GM12878 (cell line): ENCODE data around the gene STX10. TPM values are rescaled to one million over a fixed set of nuclear protein-coding genes. Genes with fewer than 3 reads are reported as not detected.

Experiments used
- polyA plus RNA-seq, 11 experiments: library from polyadenylated mRNA; depleted of rRNA in 4 of 11; unstranded in 6 of 11; stranded (reverse) in 5 of 11; fragments of >200 nt; fragmentation: Nextera tagmentation in 4 of 11; fragmentation: Illumina TruSeq in 1 of 11; extraction: Ambion mirVana in 4 of 11; extraction: Trizol in 1 of 11; gene quantifications; 1 replicate in 1 of 11; 2 replicates in 10 of 11; pipeline versions ENCODE4 v1.2.1 to v1.2.3, GENCODE V29; 2011 to 2016; ENCODE audit warnings: inconsistent platforms in 2 of 11, missing spikeins in 2 of 11, low read depth in 1 of 11
- total RNA-seq, 4 experiments: library from RNA; depleted of rRNA in 3 of 4; stranded (reverse); fragments of >200 nt in 3 of 4; fragmentation: Illumina TruSeq in 1 of 4; extraction: Trizol in 1 of 4; gene quantifications; 2 replicates each; pipeline versions ENCODE4 v1.2.1 to v1.2.3, GENCODE V29; 2013 to 2021

The STX10 gene
- total and polyA plus RNA-seq, 10 of the 15 experiments (the other 5 are each of a cell fraction or from before 2014, with no cell fraction given), result 0.56 to 76.1 (median 47.6) TPM

Other genes starting within 250 kb of the STX10 start
Only the 7 nearest of the 11 such genes appear.
- gene GADD45GIP1, start 193.2 kb downstream of the STX10 start, total RNA-seq (2014; rRNA removed), result 37.6 and 56.4 TPM in 2 replicates
- gene GADD45GIP1, start 193.2 kb downstream of the STX10 start, total RNA-seq (2014; rRNA removed; fragmentation: Illumina TruSeq; extraction: Trizol), result 17.6 and 19.2 TPM in 2 replicates
- gene GADD45GIP1, start 193.2 kb downstream of the STX10 start, total RNA-seq (2021), result 35.0 and 35.4 TPM in 2 replicates
- gene GADD45GIP1, start 193.2 kb downstream of the STX10 start, polyA plus RNA-seq (2011; rRNA removed), result 17.7 and 25.3 TPM in 2 replicates
- gene GADD45GIP1, start 193.2 kb downstream of the STX10 start, polyA plus RNA-seq (2014; fragmentation: Illumina TruSeq; extraction: Trizol), result 1.00 and 6.4 TPM in 2 replicates
- 10 to 100 TPM in 1 of 2 experiments, 1 to 10 TPM in 1; 5.1 to 13.4 TPM for gene GADD45GIP1, start 193.2 kb downstream of the STX10 start, polyA plus RNA-seq (2014; fragmentation: Nextera tagmentation; extraction: Ambion mirVana)
- gene GADD45GIP1, start 193.2 kb downstream of the STX10 start, polyA plus RNA-seq (2014; rRNA removed), result 58.1 and 68.0 TPM in 2 replicates
- 100 to 1,000 TPM; 124 to 136 TPM for gene GADD45GIP1, start 193.2 kb downstream of the STX10 start, polyA plus RNA-seq (2016; fragmentation: Nextera tagmentation; extraction: Ambion mirVana)
- 0.06 TPM in 1 of 2 replicates, not detected in the other for gene DAND5, start 180.8 kb downstream of the STX10 start, total RNA-seq (2014; rRNA removed)
- not detected in 2 replicates for gene DAND5, start 180.8 kb downstream of the STX10 start, total RNA-seq (2014; rRNA removed; fragmentation: Illumina TruSeq; extraction: Trizol)
- gene DAND5, start 180.8 kb downstream of the STX10 start, total RNA-seq (2021), result 0.11 and 0.15 TPM in 2 replicates
- gene DAND5, start 180.8 kb downstream of the STX10 start, polyA plus RNA-seq (2011; rRNA removed), result 0.04 TPM in 1 of 2 replicates, not detected in the other
- gene DAND5, start 180.8 kb downstream of the STX10 start, polyA plus RNA-seq (2014; fragmentation: Illumina TruSeq; extraction: Trizol), result 0.10 TPM in 1 of 2 replicates, not detected in the other
- gene DAND5, start 180.8 kb downstream of the STX10 start, polyA plus RNA-seq (2014; fragmentation: Nextera tagmentation; extraction: Ambion mirVana), result under 1 TPM in 1 of 2 experiments, not detected in 1; 0.15 TPM
- 0.12 TPM in 1 of 2 replicates, not detected in the other for gene DAND5, start 180.8 kb downstream of the STX10 start, polyA plus RNA-seq (2014; rRNA removed)
- gene DAND5, start 180.8 kb downstream of the STX10 start, polyA plus RNA-seq (2016; fragmentation: Nextera tagmentation; extraction: Ambion mirVana), result under 1 TPM in 1 of 2 experiments, not detected in 1; 0.10 TPM
- 0.22 and 0.28 TPM in 2 replicates for gene NFIX, start 154.9 kb downstream of the STX10 start, total RNA-seq (2014; rRNA removed)
- 0.13 and 0.18 TPM in 2 replicates for gene NFIX, start 154.9 kb downstream of the STX10 start, total RNA-seq (2014; rRNA removed; fragmentation: Illumina TruSeq; extraction: Trizol)
- gene NFIX, start 154.9 kb downstream of the STX10 start, total RNA-seq (2021), result 2.2 and 2.9 TPM in 2 replicates
- 0.19 and 0.88 TPM in 2 replicates for gene NFIX, start 154.9 kb downstream of the STX10 start, polyA plus RNA-seq (2011; rRNA removed)
- gene NFIX, start 154.9 kb downstream of the STX10 start, polyA plus RNA-seq (2014; fragmentation: Illumina TruSeq; extraction: Trizol), result 0.22 and 0.28 TPM in 2 replicates
- gene NFIX, start 154.9 kb downstream of the STX10 start, polyA plus RNA-seq (2014; fragmentation: Nextera tagmentation; extraction: Ambion mirVana), result under 1 TPM; 0.02 TPM
- 0.32 and 0.94 TPM in 2 replicates for gene NFIX, start 154.9 kb downstream of the STX10 start, polyA plus RNA-seq (2014; rRNA removed)
- gene NFIX, start 154.9 kb downstream of the STX10 start, polyA plus RNA-seq (2016; fragmentation: Nextera tagmentation; extraction: Ambion mirVana), result under 1 TPM; 0.20 to 0.49 TPM
- gene LYL1, start 47.5 kb downstream of the STX10 start, total RNA-seq (2014; rRNA removed), result 29.3 and 34.8 TPM in 2 replicates
- 5.8 and 5.9 TPM in 2 replicates for gene LYL1, start 47.5 kb downstream of the STX10 start, total RNA-seq (2014; rRNA removed; fragmentation: Illumina TruSeq; extraction: Trizol)
- 27.4 and 30.0 TPM in 2 replicates for gene LYL1, start 47.5 kb downstream of the STX10 start, total RNA-seq (2021)
- gene LYL1, start 47.5 kb downstream of the STX10 start, polyA plus RNA-seq (2011; rRNA removed), result 0.56 and 0.62 TPM in 2 replicates
- 1.3 and 2.4 TPM in 2 replicates for gene LYL1, start 47.5 kb downstream of the STX10 start, polyA plus RNA-seq (2014; fragmentation: Illumina TruSeq; extraction: Trizol)
- under 1 TPM; 0.10 to 0.77 TPM for gene LYL1, start 47.5 kb downstream of the STX10 start, polyA plus RNA-seq (2014; fragmentation: Nextera tagmentation; extraction: Ambion mirVana)
- gene LYL1, start 47.5 kb downstream of the STX10 start, polyA plus RNA-seq (2014; rRNA removed), result 25.1 and 30.8 TPM in 2 replicates
- 1 to 10 TPM; 3.1 to 8.0 TPM for gene LYL1, start 47.5 kb downstream of the STX10 start, polyA plus RNA-seq (2016; fragmentation: Nextera tagmentation; extraction: Ambion mirVana)
- gene TRMT1, start 33.6 kb downstream of the STX10 start, total RNA-seq (2014; rRNA removed), result 33.7 and 37.0 TPM in 2 replicates
- gene TRMT1, start 33.6 kb downstream of the STX10 start, total RNA-seq (2014; rRNA removed; fragmentation: Illumina TruSeq; extraction: Trizol), result 16.1 and 18.8 TPM in 2 replicates
- 51.4 and 53.1 TPM in 2 replicates for gene TRMT1, start 33.6 kb downstream of the STX10 start, total RNA-seq (2021)
- gene TRMT1, start 33.6 kb downstream of the STX10 start, polyA plus RNA-seq (2011; rRNA removed), result 18.4 and 29.5 TPM in 2 replicates
- gene TRMT1, start 33.6 kb downstream of the STX10 start, polyA plus RNA-seq (2014; fragmentation: Illumina TruSeq; extraction: Trizol), result 11.3 and 32.5 TPM in 2 replicates
- 1 to 10 TPM; 3.4 to 4.5 TPM for gene TRMT1, start 33.6 kb downstream of the STX10 start, polyA plus RNA-seq (2014; fragmentation: Nextera tagmentation; extraction: Ambion mirVana)
- gene TRMT1, start 33.6 kb downstream of the STX10 start, polyA plus RNA-seq (2014; rRNA removed), result 64.7 and 68.8 TPM in 2 replicates
- 10 to 100 TPM; 52.6 to 56.3 TPM for gene TRMT1, start 33.6 kb downstream of the STX10 start, polyA plus RNA-seq (2016; fragmentation: Nextera tagmentation; extraction: Ambion mirVana)
- 53.0 and 68.5 TPM in 2 replicates for gene NACC1, start 32.1 kb downstream of the STX10 start, total RNA-seq (2014; rRNA removed)
- 16.2 and 19.6 TPM in 2 replicates for gene NACC1, start 32.1 kb downstream of the STX10 start, total RNA-seq (2014; rRNA removed; fragmentation: Illumina TruSeq; extraction: Trizol)
- gene NACC1, start 32.1 kb downstream of the STX10 start, total RNA-seq (2021), result 116 and 120 TPM in 2 replicates
- 9.4 and 32.3 TPM in 2 replicates for gene NACC1, start 32.1 kb downstream of the STX10 start, polyA plus RNA-seq (2011; rRNA removed)
- gene NACC1, start 32.1 kb downstream of the STX10 start, polyA plus RNA-seq (2014; fragmentation: Illumina TruSeq; extraction: Trizol), result 6.1 and 18.8 TPM in 2 replicates
- under 1 TPM; 0.18 to 0.27 TPM for gene NACC1, start 32.1 kb downstream of the STX10 start, polyA plus RNA-seq (2014; fragmentation: Nextera tagmentation; extraction: Ambion mirVana)
- 86.1 and 89.6 TPM in 2 replicates for gene NACC1, start 32.1 kb downstream of the STX10 start, polyA plus RNA-seq (2014; rRNA removed)
- gene NACC1, start 32.1 kb downstream of the STX10 start, polyA plus RNA-seq (2016; fragmentation: Nextera tagmentation; extraction: Ambion mirVana), result 1 to 10 TPM; 2.0 to 3.0 TPM
- 26.0 and 31.9 TPM in 2 replicates for gene IER2, start within 50 bp of the STX10 start, total RNA-seq (2014; rRNA removed)
- gene IER2, start within 50 bp of the STX10 start, total RNA-seq (2014; rRNA removed; fragmentation: Illumina TruSeq; extraction: Trizol), result 9.1 and 9.5 TPM in 2 replicates
- 94.5 and 97.2 TPM in 2 replicates for gene IER2, start within 50 bp of the STX10 start, total RNA-seq (2021)
- gene IER2, start within 50 bp of the STX10 start, polyA plus RNA-seq (2011; rRNA removed), result 11.2 and 17.9 TPM in 2 replicates
- gene IER2, start within 50 bp of the STX10 start, polyA plus RNA-seq (2014; fragmentation: Illumina TruSeq; extraction: Trizol), result 7.7 and 13.2 TPM in 2 replicates
- gene IER2, start within 50 bp of the STX10 start, polyA plus RNA-seq (2014; fragmentation: Nextera tagmentation; extraction: Ambion mirVana), result 1 to 10 TPM; 2.8 to 9.3 TPM
- 56.0 and 65.3 TPM in 2 replicates for gene IER2, start within 50 bp of the STX10 start, polyA plus RNA-seq (2014; rRNA removed)
- 10 to 100 TPM; 75.6 to 81.7 TPM for gene IER2, start within 50 bp of the STX10 start, polyA plus RNA-seq (2016; fragmentation: Nextera tagmentation; extraction: Ambion mirVana)